Esophagus squamous epithelium (tissue), 5 donors: ENCODE results near the gene SH3GL3. TPM values are rescaled to one million over a fixed set of nuclear protein-coding genes. Genes with fewer than 3 reads are reported as not detected.

ENCODE experiments used
- DNase-seq: peaks from one replicate; lab custom pipeline; 2025; lab: John Stamatoyannopoulos, UW
- H3K27ac ChIP-seq, 4 donors: fragments of 200-600 bp; sonication (generic); one replicate each; pipeline ENCODE4 v1.5.1; 2016 to 2019; ENCODE audit warnings: mild to moderate bottlenecking in 1 of 4
- H3K27me3 ChIP-seq, 4 donors: fragments of 200-600 bp; sonication (generic); 1 replicate in 3 of 4; 2 replicates in 1 of 4; pipeline versions ENCODE4 v1.5.1 to v1.6.0; 2017 to 2021; ENCODE audit warnings: antibody characterized with exemption in 1 of 4
- H3K36me3 ChIP-seq, 3 donors: fragments of 200-600 bp; sonication (generic); one replicate each; pipeline ENCODE4 v1.5.1; 2016 to 2019
- H3K4me1 ChIP-seq, 3 donors: fragments of 200-600 bp; sonication (generic); one replicate each; pipeline ENCODE4 v1.5.1; 2017 to 2019
- H3K4me3 ChIP-seq, 4 donors: fragments of 200-600 bp; sonication (generic); 1 replicate in 3 of 4; 2 replicates in 1 of 4; pipeline ENCODE4 v1.5.1; 2016 to 2019; ENCODE audit warnings: mild to moderate bottlenecking in 2 of 4, moderate library complexity in 1 of 4
- H3K9me3 ChIP-seq, 3 donors: fragments of 200-600 bp; sonication (generic); one replicate each; pipeline ENCODE4 v1.5.1; 2016 to 2019
- CTCF ChIP-seq, 6 experiments: fragments of 450-650 bp in 4 of 6; fragments of 200-600 bp in 2 of 6; sonication (generic) in 2 of 6; IDR thresholded peaks; one replicate each; pipeline ENCODE4 v1.5.1; 2016 to 2019; ENCODE audit warnings: antibody characterized with exemption in 6 of 6, mild to moderate bottlenecking in 4 of 6, moderate library complexity in 4 of 6
- POLR2A ChIP-seq, 4 donors: fragments of 450-650 bp; IDR thresholded peaks; one replicate each; pipeline ENCODE4 v1.6.1; 2017; ENCODE audit warnings: antibody characterized with exemption in 4 of 4, mild to moderate bottlenecking in 4 of 4, moderate library complexity in 3 of 4
- WGBS, 2 donors: methylation state at CpG; one replicate each; pipeline ENCODE4 v1.1.5; 2018; 5-methylcytosine and 5-hydroxymethylcytosine counted together
- intact Hi-C: fragments of 100-400 bp; cut with DNase I; formaldehyde crosslinking; loops from one replicate; pipeline ENCODE4 v1.15.0; 2022
- total RNA-seq, 4 donors: library from RNA; depleted of rRNA; stranded (reverse); fragments of >200 nt; gene quantifications; one replicate each; pipeline ENCODE4 v1.1.0, GENCODE V29; 2016
- donor health status: DM: yes; HTN: yes; CAD: no.

SH3GL3 gene
- total RNA-seq, 4 donors from 2014 or later: 0.57 to 5.7 (median 2.1) TPM

DNA sequence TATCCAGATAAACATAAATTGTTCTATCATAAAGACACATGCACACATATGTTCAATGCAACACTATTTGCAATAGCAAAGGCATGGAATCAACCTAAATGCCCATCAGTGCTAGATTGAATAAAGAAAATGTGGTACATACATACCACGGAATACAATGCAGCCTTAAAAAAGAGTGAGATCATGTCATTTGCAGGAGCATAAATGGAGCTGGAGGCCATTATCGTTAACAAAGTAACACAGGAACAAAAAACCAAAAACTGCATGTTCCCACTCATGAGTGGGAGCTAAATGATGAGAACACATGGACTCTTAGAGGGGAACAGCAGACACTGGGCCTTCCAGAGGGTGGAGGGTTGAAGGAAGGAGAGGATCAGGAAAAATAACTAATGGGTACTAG lies 79.2 kb downstream of the SH3GL3 start:
- intact Hi-C loops: no loop called here
- no peaks in the 10 kb centered on the region for H3K36me3 ChIP-seq
- peaks cover 0 to 3% (median 0%) of the 10 kb centered on the region in 4 donors for H3K27me3 ChIP-seq
- H3K4me1 ChIP-seq: no peaks in the 10 kb centered on the region
- DNase-seq: no peak
- TF ChIP-seq POLR2A (IDR thresholded peaks at IDR 0.05) (no peak), CTCF (IDR thresholded peaks at IDR 0.05) (no peak)
- WGBS, 2 donors: 66 to 79% methylated on average over 2 of the region's 2 CpGs
- no peak overlapping the region for H3K4me3 ChIP-seq
- H3K27ac ChIP-seq: no peak overlapping the region
- peaks cover 0 to 19% (median 12%) of the 10 kb centered on the region in 3 donors for H3K9me3 ChIP-seq

DNA sequence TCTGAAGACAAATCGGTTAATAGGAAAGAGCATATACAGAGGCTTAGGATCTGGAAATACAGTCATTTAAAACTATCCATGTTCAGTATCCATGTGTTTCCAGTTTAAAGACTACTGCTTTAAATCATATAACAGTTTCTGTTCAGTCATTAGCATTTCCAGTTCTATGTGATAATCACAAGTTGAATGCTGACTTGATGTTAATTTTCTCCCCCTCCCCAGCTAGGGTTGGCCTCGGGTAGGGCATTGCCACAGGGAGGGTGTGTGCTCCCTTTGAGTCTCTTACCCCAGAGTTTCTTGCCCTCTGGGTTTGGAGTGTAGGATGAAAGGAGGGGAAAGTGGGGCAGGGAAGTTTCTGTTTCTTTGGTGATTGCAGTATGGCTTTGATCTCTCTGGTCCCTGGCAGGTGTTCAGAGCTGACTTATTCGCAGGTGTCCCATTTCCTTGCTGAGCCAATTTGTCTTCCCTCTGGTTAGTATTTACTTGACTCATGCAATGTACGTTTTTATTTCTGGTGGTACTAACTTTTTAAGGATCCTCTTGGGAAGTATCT lies 86.3 kb downstream of the SH3GL3 start:
- 36 to 37% methylated on average over 4 of the region's 4 CpGs for WGBS, 2 donors
- H3K4me3 ChIP-seq: no peak overlapping the region
- no peaks in the 10 kb centered on the region for H3K36me3 ChIP-seq
- no peaks in the 10 kb centered on the region for H3K27me3 ChIP-seq
- no peaks in the 10 kb centered on the region for H3K4me1 ChIP-seq
- intact Hi-C loops: no loop called here
- DNase-seq: no peak
- peaks cover 0 to 10% (median 5%) of the 10 kb centered on the region in 3 donors for H3K9me3 ChIP-seq
- H3K27ac ChIP-seq: no peak overlapping the region
- no peak for TF ChIP-seq CTCF (IDR thresholded peaks at IDR 0.05)
- TF ChIP-seq POLR2A (IDR thresholded peaks at IDR 0.05): no peak

DNA sequence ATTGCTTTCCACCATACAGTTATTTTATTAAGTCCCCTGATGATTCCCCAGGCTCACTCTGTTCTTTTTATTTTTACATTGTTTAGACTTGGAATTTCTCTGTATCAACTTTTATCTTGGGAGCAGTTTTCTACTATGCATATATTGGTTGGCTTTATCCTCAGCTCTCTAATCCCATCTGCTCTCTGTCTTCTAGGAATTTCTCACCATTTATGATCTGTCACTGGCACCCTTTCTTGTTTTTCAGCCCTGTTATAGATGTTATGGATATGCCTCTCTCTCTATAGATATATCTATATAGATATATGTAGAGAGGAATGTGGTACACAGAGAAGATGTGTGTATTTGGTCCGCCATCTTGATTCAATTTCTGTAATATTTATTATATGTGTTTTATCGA lies 90.5 kb downstream of the SH3GL3 start:
- H3K9me3 ChIP-seq: no peaks in the 10 kb centered on the region
- H3K4me3 ChIP-seq: no peak overlapping the region
- H3K27ac ChIP-seq: no peak overlapping the region
- H3K4me1 ChIP-seq: no peaks in the 10 kb centered on the region
- 91 to 100% methylated on average over 2 of the region's 2 CpGs for WGBS, 2 donors
- intact Hi-C loops: no loop called here
- TF ChIP-seq POLR2A (IDR thresholded peaks at IDR 0.05) (no peak), CTCF (IDR thresholded peaks at IDR 0.05) (no peak)
- H3K36me3 ChIP-seq: no peaks in the 10 kb centered on the region
- no peaks in the 10 kb centered on the region for H3K27me3 ChIP-seq
- DNase-seq: no peak

- TF ChIP-seq POLR2A (IDR thresholded peaks at IDR 0.05) (no peak), CTCF (IDR thresholded peaks at IDR 0.05) (no peak)
- H3K27ac ChIP-seq: no peak overlapping the region
These were observed 91.5 kb downstream of the SH3GL3 start for GRCh38 chr15:83538682-83539081.

GRCh38 chr15:83545804-83546511 lies 98.8 kb downstream of the SH3GL3 start:
- Histone ChIP-seq H3K4me3 (no peak overlapping the region), H3K36me3 (no peaks in the 10 kb centered on the region), H3K27ac (no peak overlapping the region), H3K27me3 (no peaks in the 10 kb centered on the region), H3K9me3 (no peaks in the 10 kb centered on the region), H3K4me1 (no peaks in the 10 kb centered on the region)
- intact Hi-C loops: no loop called here
- no peak for DNase-seq
- TF ChIP-seq POLR2A (IDR thresholded peaks at IDR 0.05) (no peak), CTCF (IDR thresholded peaks at IDR 0.05) (no peak)
- 50% methylated on average over 1 of the region's 1 CpG; no CpG with 5 or more reads in 1 of the 2 donors for WGBS, 2 donors

More at GRCh38 chr15:83538682-83539081, 91.5 kb downstream of the SH3GL3 start:
- intact Hi-C loops: no loop called here
- no peaks in the 10 kb centered on the region for H3K36me3 ChIP-seq
- no peaks in the 10 kb centered on the region for H3K4me1 ChIP-seq
- H3K9me3 ChIP-seq: no peaks in the 10 kb centered on the region
- no peak for DNase-seq
- no peaks in the 10 kb centered on the region for H3K27me3 ChIP-seq
- no peak overlapping the region for H3K4me3 ChIP-seq
